H9 (cell line): Measurements from ENCODE around the gene SHC1. TPM values are rescaled to one million over a fixed set of nuclear protein-coding genes. Genes with fewer than 3 reads are reported as not detected.
A peak's percentile ranks its signal among the peaks of the same experiment; 100 is the strongest.

ENCODE experiments used
- DNase-seq: peaks from one replicate; pipeline ENCODE4 v3.0.0-alpha.2; 2017
- H2AFZ ChIP-seq: one replicate; pipeline ENCODE4 v1.6.1; 2013; ENCODE audit warnings: mild to moderate bottlenecking, low read length, control low read depth, moderate library complexity
- H2AK5ac ChIP-seq: 2 replicates; pipeline ENCODE4 v1.6.1; 2013; ENCODE audit warnings: low read length, control low read depth, mixed read lengths; ENCODE audit not compliant: insufficient read length
- H2BK120ac ChIP-seq: one replicate; pipeline ENCODE4 v1.6.1; 2013; ENCODE audit warnings: low read depth, mild to moderate bottlenecking, low read length, control low read depth, inconsistent platforms; ENCODE audit not compliant: poor library complexity, severe bottlenecking
- H2BK12ac ChIP-seq: 2 replicates; pipeline ENCODE4 v1.6.1; 2013; ENCODE audit warnings: low read length, control low read depth, mixed read lengths, low read depth; ENCODE audit not compliant: insufficient read length
- H2BK15ac ChIP-seq: 2 replicates; pipeline ENCODE4 v1.6.1; 2013; ENCODE audit warnings: low read depth, low read length, control low read depth
- H2BK20ac ChIP-seq: one replicate; pipeline ENCODE4 v1.6.1; 2013; ENCODE audit warnings: low read depth, mild to moderate bottlenecking, low read length, control low read depth, inconsistent platforms; ENCODE audit not compliant: poor library complexity, severe bottlenecking
- H2BK5ac ChIP-seq: 2 replicates; pipeline ENCODE4 v1.6.1; 2013; ENCODE audit warnings: low read length, control low read depth, mixed read lengths; ENCODE audit not compliant: insufficient read length
- H3K14ac ChIP-seq: 2 replicates; pipeline ENCODE4 v1.6.1; 2013; ENCODE audit warnings: low read length, control low read depth; ENCODE audit not compliant: insufficient read depth
- H3K18ac ChIP-seq: 2 replicates; pipeline ENCODE4 v1.6.1; 2013; ENCODE audit warnings: low read depth, mild to moderate bottlenecking, mixed read lengths, low read length, control low read depth; ENCODE audit not compliant: insufficient read length
- H3K23ac ChIP-seq: 2 replicates; pipeline ENCODE4 v1.6.1; 2013; ENCODE audit warnings: low read length, control low read depth, mixed read lengths, low read depth; ENCODE audit not compliant: insufficient read length
- H3K23me2 ChIP-seq: 2 replicates; pipeline ENCODE4 v1.6.1; 2013; ENCODE audit warnings: low read depth, mild to moderate bottlenecking, mixed read lengths, low read length, control low read depth; ENCODE audit not compliant: insufficient read length, poor library complexity, severe bottlenecking
- H3K27ac ChIP-seq: 2 replicates; pipeline ENCODE4 v1.5.1; 2013; ENCODE audit warnings: low read length, control low read depth, mixed read lengths, low read depth; ENCODE audit not compliant: insufficient read length
- H3K27me3 ChIP-seq: 2 replicates; pipeline ENCODE4 v1.6.1; 2013; ENCODE audit warnings: low read length, control low read depth, inconsistent platforms; ENCODE audit not compliant: insufficient read depth
- H3K4ac ChIP-seq: 2 replicates; pipeline ENCODE4 v1.6.1; 2013; ENCODE audit warnings: low read depth, mild to moderate bottlenecking, control low read depth, inconsistent platforms, low read length, moderate library complexity
- H3K4me1 ChIP-seq: 2 replicates; pipeline ENCODE4 v1.6.1; 2013; ENCODE audit warnings: low read length, control low read depth, inconsistent platforms; ENCODE audit not compliant: insufficient read depth
- H3K4me2 ChIP-seq: 2 replicates; pipeline ENCODE4 v1.6.1; 2013; ENCODE audit warnings: low read length, control low read depth, mixed read lengths; ENCODE audit not compliant: insufficient read length, insufficient read depth
- H3K56ac ChIP-seq: 2 replicates; pipeline ENCODE4 v1.6.1; 2013; ENCODE audit warnings: low read depth, mild to moderate bottlenecking, mixed read lengths, low read length, control low read depth; ENCODE audit not compliant: insufficient read length
- H3K79me1 ChIP-seq: 2 replicates; pipeline ENCODE4 v1.6.1; 2013; ENCODE audit warnings: low read depth, mild to moderate bottlenecking, moderate library complexity, low read length, control low read depth, inconsistent platforms; ENCODE audit not compliant: insufficient read depth, poor library complexity, severe bottlenecking
- H3K79me2 ChIP-seq: 2 replicates; pipeline ENCODE4 v1.6.1; 2013; ENCODE audit warnings: low read length, control low read depth, inconsistent platforms; ENCODE audit not compliant: insufficient read depth
- H3K9ac ChIP-seq: 2 replicates; pipeline ENCODE4 v1.6.1; 2013; ENCODE audit warnings: low read length, control low read depth, mixed read lengths; ENCODE audit not compliant: insufficient read length; ENCODE audit errors: extremely low read depth
- H3K9me3 ChIP-seq: one replicate; pipeline ENCODE4 v1.6.1; 2013; ENCODE audit warnings: low read depth, low read length, inconsistent platforms; ENCODE audit not compliant: control insufficient read depth
- H3T11ph ChIP-seq: one replicate; pipeline ENCODE4 v1.6.1; 2013; ENCODE audit warnings: mild to moderate bottlenecking, low read length, control low read depth, inconsistent platforms
- H4K20me1 ChIP-seq: one replicate; pipeline ENCODE4 v1.6.1; 2013; ENCODE audit not compliant: control insufficient read depth, insufficient read length, insufficient read depth
- H4K5ac ChIP-seq: 2 replicates; pipeline ENCODE4 v1.6.1; 2013; ENCODE audit warnings: low read depth, mild to moderate bottlenecking, mixed read lengths, low read length, control low read depth; ENCODE audit not compliant: insufficient read length
- H4K8ac ChIP-seq: replicated peaks from 2 replicates; pipeline ENCODE4 v1.6.1; 2013; ENCODE audit warnings: low read length, control low read depth, mixed read lengths, low read depth; ENCODE audit not compliant: insufficient read length
- H4K91ac ChIP-seq: 2 replicates; pipeline ENCODE4 v1.6.1; 2013; ENCODE audit warnings: low read depth, mild to moderate bottlenecking, moderate library complexity, mixed read lengths, low read length, control low read depth; ENCODE audit not compliant: insufficient read length
- H3K27ac Mint-ChIP-seq, 3 experiments: 2 replicates in 2 of 3; 3 replicates in 1 of 3; pipeline ENCODE4 v1.8.0; 2020 to 2021; ENCODE audit warnings: mixed read lengths in 3 of 3, mild to moderate bottlenecking in 1 of 3, moderate library complexity in 1 of 3
- H3K27me3 Mint-ChIP-seq: 2 replicates; pipeline ENCODE4 v1.8.0; 2021; ENCODE audit warnings: low read depth, mild to moderate bottlenecking, moderate library complexity, mixed read lengths
- H3K36me3 Mint-ChIP-seq, 3 experiments: 2 replicates in 2 of 3; 3 replicates in 1 of 3; pipeline ENCODE4 v1.8.0; 2020 to 2021; ENCODE audit warnings: low read depth in 3 of 3, mixed read lengths in 3 of 3; ENCODE audit not compliant: insufficient read depth in 1 of 3
- H3K4me1 Mint-ChIP-seq, 2 experiments: 2 replicates each; pipeline ENCODE4 v1.8.0; 2020; ENCODE audit warnings: mixed read lengths in 2 of 2
- H3K4me3 Mint-ChIP-seq, 2 experiments: 2 replicates in 1 of 2; 3 replicates in 1 of 2; pipeline ENCODE4 v1.8.0; 2020 to 2021; ENCODE audit warnings: mild to moderate bottlenecking in 2 of 2, mixed read lengths in 2 of 2, moderate library complexity in 1 of 2
- H3K9me3 Mint-ChIP-seq, 2 experiments: 2 replicates in 1 of 2; 3 replicates in 1 of 2; pipeline ENCODE4 v1.8.0; 2020; ENCODE audit warnings: mild to moderate bottlenecking in 2 of 2, mixed read lengths in 2 of 2, moderate library complexity in 1 of 2
- whole genome bisulfite sequencing: extraction: QIAGEN DNeasy Blood & Tissue Kit; methylation state at CpG from one replicate; pipeline ENCODE4 v1.1.7; 2013; ENCODE audit warnings: missing lambda C conversion rate, low lambda C conversion rate, mixed read lengths; ENCODE audit not compliant: insufficient read length; ENCODE audit errors: extremely low coverage; 5-methylcytosine and 5-hydroxymethylcytosine counted together
- total RNA-seq: library from RNA; stranded (reverse); gene quantifications from 2 replicates; pipeline ENCODE4 v1.2.1, GENCODE V29; 2021
- TF ChIP-seq, protein P1 (sequence below): fragments of 200-600 bp; sonication (generic); conservative IDR thresholded peaks from 3 replicates; pipeline ENCODE4 v1.8.0; 2021; ENCODE audit warnings: antibody characterized with exemption, mild to moderate bottlenecking

The SHC1 gene
- total RNA-seq, 1 experiment from 2014 or later, result 168 TPM

DNA sequence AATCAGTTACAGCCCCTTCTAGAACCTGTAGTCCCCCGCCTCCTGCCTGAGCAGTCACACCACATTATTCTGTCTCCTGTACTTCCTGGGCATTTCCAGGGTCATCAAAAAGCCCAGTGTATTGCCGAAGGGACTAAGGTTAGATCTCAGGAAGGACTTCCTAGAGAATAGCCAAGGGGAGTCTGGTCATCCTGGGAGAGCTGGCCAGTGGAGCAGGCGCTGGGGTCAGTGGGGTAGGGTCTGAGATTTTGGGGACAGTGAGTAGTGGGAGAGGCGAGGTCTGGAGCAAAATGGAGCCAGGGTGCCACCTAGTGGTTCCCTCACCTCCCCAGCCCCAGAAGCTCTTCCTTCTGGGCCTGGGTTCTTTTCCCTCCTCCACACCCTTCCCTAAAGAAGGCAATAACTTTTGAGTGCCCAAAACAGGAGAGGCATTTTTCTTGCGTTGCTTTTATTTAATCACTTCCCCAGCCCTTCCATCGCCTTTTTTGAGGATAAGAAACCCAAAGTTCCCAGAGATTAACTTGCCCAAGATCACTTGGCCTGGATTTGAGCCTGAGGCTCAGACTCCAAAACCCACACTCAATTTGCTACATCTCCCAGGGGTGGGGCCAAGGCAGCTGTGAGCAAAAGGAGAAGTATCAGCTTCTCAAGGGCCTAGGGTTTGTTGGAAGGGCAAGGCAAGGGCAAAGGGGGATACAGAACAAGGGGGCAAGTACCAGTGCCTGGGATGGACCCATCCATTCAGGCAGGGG is 26.7 kb downstream of the SHC1 start:
- no peak overlapping the region for H3K23ac ChIP-seq
- H4K8ac ChIP-seq, result no peak overlapping the region
- no peak overlapping the region for H3K4me2 ChIP-seq
- no peak overlapping the region for H2BK5ac ChIP-seq
- no peaks in the 10 kb centered on the region for H4K20me1 ChIP-seq
- H2BK12ac ChIP-seq, result no peak overlapping the region
- no peak overlapping the region for H3K27ac ChIP-seq
- Mint-ChIP-seq H3K27ac (peak overlapping the region in 2 of 3 experiments; percentile 4 to 51; a peak in 4 of 7 replicates), H3K4me3 (peak overlapping the region in 1 of 2 experiments; percentile 35; a peak in 1 of 5 replicates), H3K9me3 (no peaks in the 10 kb centered on the region), H3K36me3 (peaks cover 0 to 10% (median 4%) of the 10 kb centered on the region in 3 experiments; a peak in 5 of 7 replicates), H3K27me3 (no peaks in the 10 kb centered on the region), H3K4me1 (peaks cover 26 to 27% of the 10 kb centered on the region in 2 experiments)
- no peak overlapping the region for H2AFZ ChIP-seq
- no peaks in the 10 kb centered on the region for H3K23me2 ChIP-seq
- H3K18ac ChIP-seq, result peak overlapping the region; percentile 73
- TF ChIP-seq, protein P1, sequence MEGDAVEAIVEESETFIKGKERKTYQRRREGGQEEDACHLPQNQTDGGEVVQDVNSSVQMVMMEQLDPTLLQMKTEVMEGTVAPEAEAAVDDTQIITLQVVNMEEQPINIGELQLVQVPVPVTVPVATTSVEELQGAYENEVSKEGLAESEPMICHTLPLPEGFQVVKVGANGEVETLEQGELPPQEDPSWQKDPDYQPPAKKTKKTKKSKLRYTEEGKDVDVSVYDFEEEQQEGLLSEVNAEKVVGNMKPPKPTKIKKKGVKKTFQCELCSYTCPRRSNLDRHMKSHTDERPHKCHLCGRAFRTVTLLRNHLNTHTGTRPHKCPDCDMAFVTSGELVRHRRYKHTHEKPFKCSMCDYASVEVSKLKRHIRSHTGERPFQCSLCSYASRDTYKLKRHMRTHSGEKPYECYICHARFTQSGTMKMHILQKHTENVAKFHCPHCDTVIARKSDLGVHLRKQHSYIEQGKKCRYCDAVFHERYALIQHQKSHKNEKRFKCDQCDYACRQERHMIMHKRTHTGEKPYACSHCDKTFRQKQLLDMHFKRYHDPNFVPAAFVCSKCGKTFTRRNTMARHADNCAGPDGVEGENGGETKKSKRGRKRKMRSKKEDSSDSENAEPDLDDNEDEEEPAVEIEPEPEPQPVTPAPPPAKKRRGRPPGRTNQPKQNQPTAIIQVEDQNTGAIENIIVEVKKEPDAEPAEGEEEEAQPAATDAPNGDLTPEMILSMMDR, result peak; percentile 87
- H3K9ac ChIP-seq, result no peak overlapping the region
- H2BK15ac ChIP-seq, result no peak overlapping the region
- no peak overlapping the region for H2BK20ac ChIP-seq
- H2BK120ac ChIP-seq, result no peak overlapping the region
- no peaks in the 10 kb centered on the region for H3K79me1 ChIP-seq
- WGBS, result no CpG with 5 or more reads among the region's 6 CpGs
- no peak overlapping the region for H4K91ac ChIP-seq
- H3K27me3 ChIP-seq, result no peaks in the 10 kb centered on the region
- H3T11ph ChIP-seq, result no peak overlapping the region
- H3K4me1 ChIP-seq, result peaks cover 3% of the 10 kb centered on the region; the same call in 1 of the 2 replicates
- H3K56ac ChIP-seq, result no peak overlapping the region
- H3K79me2 ChIP-seq, result no peaks in the 10 kb centered on the region
- H2AK5ac ChIP-seq, result no peak overlapping the region
- no peaks in the 10 kb centered on the region for H3K9me3 ChIP-seq
- peak; percentile 60 for DNase-seq
- H3K14ac ChIP-seq, result no peak overlapping the region
- no peak overlapping the region for H3K4ac ChIP-seq
- H4K5ac ChIP-seq, result no peak overlapping the region
